Smooth muscle cell (in vitro differentiated cells): ENCODE measurements around the gene PRKAA1. TPM values are rescaled to one million over a fixed set of nuclear protein-coding genes. Genes with fewer than 3 reads are reported as not detected.

Experiments
- DNase-seq: peaks from one replicate; lab custom pipeline; 2025; ENCODE audit not compliant: unreplicated experiment; lab: John Stamatoyannopoulos, UW
- H2AFZ ChIP-seq: fragments of 200-600 bp; sonication (generic); 2 replicates; pipeline ENCODE4 v1.6.0; 2016; ENCODE audit warnings: antibody characterized with exemption, low read depth, mild to moderate bottlenecking
- H3F3A ChIP-seq: fragments of 200-600 bp; sonication (generic); 2 replicates; pipeline ENCODE4 v1.6.0; 2017; ENCODE audit warnings: antibody characterized with exemption, low read depth
- H3K27ac ChIP-seq: fragments of 200-600 bp; sonication (generic); 2 replicates; pipeline ENCODE4 v1.5.1; 2016; ENCODE audit warnings: low read depth, mild to moderate bottlenecking
- H3K27me3 ChIP-seq: fragments of 200-600 bp; sonication (generic); 2 replicates; pipeline ENCODE4 v1.6.1; 2016; ENCODE audit warnings: low read depth, mild to moderate bottlenecking
- H3K36me3 ChIP-seq: fragments of 200-600 bp; sonication (generic); 2 replicates; pipeline ENCODE4 v1.5.1; 2016; ENCODE audit warnings: low read depth
- H3K4me1 ChIP-seq: fragments of 200-600 bp; sonication (generic); 2 replicates; pipeline ENCODE4 v1.5.1; 2016; ENCODE audit warnings: low read depth
- H3K4me2 ChIP-seq: fragments of 200-600 bp; sonication (generic); 2 replicates; pipeline ENCODE4 v1.6.0; 2016; ENCODE audit warnings: mild to moderate bottlenecking
- H3K4me3 ChIP-seq: fragments of 200-600 bp; sonication (generic); 2 replicates; pipeline ENCODE4 v1.5.1; 2016; ENCODE audit warnings: mild to moderate bottlenecking
- H3K79me2 ChIP-seq: fragments of 200-600 bp; sonication (generic); 2 replicates; pipeline ENCODE4 v1.6.0; 2016; ENCODE audit warnings: low read depth, mild to moderate bottlenecking
- H3K9ac ChIP-seq: fragments of 200-600 bp; sonication (generic); 2 replicates; pipeline ENCODE4 v1.6.0; 2016; ENCODE audit warnings: low read depth
- H3K9me3 ChIP-seq: fragments of 200-600 bp; sonication (generic); replicated peaks from 2 replicates; pipeline ENCODE4 v1.5.1; 2016; ENCODE audit warnings: low read depth
- H4K20me1 ChIP-seq: fragments of 200-600 bp; sonication (generic); 2 replicates; pipeline ENCODE4 v1.6.0; 2016; ENCODE audit warnings: low read depth
- WGBS: methylation state at CpG from one replicate; pipeline ENCODE4 v1.1.7; 2016; ENCODE audit warnings: low lambda C conversion rate; 5-methylcytosine and 5-hydroxymethylcytosine counted together
- polyA plus RNA-seq: library from polyadenylated mRNA; unstranded; fragments of >200 nt; fragmentation: Nextera tagmentation; extraction: Ambion mirVana; gene quantifications from 2 replicates; pipeline ENCODE4 v1.2.1, GENCODE V29; 2016
- total RNA-seq: library from RNA; depleted of rRNA; stranded (reverse); fragments of >200 nt; gene quantifications from 2 replicates; pipeline ENCODE4 v1.2.3, GENCODE V29; 2014
- TF ChIP-seq, protein P1 (sequence below): fragments of 200-600 bp; sonication (generic); IDR thresholded peaks from 2 replicates; pipeline ENCODE4 v1.5.1; 2017; ENCODE audit warnings: borderline replicate concordance, mild to moderate bottlenecking, antibody characterized with exemption; ENCODE audit not compliant: insufficient read depth, poor library complexity, severe bottlenecking

Gene PRKAA1
- total and polyA plus RNA-seq, 2 experiments from 2014 or later = 18.6 to 50.1 TPM

- WGBS = 92% methylated on average over 5 of the region's 5 CpGs
- peaks cover 81% of the 10 kb centered on the region for H3K79me2 ChIP-seq
- H3K4me2 ChIP-seq = no peak overlapping the region
- no peaks in the 10 kb centered on the region for H3K36me3 ChIP-seq
- H3K9me3 ChIP-seq = no peaks in the 10 kb centered on the region
- no peak for DNase-seq
- TF ChIP-seq, protein P1, sequence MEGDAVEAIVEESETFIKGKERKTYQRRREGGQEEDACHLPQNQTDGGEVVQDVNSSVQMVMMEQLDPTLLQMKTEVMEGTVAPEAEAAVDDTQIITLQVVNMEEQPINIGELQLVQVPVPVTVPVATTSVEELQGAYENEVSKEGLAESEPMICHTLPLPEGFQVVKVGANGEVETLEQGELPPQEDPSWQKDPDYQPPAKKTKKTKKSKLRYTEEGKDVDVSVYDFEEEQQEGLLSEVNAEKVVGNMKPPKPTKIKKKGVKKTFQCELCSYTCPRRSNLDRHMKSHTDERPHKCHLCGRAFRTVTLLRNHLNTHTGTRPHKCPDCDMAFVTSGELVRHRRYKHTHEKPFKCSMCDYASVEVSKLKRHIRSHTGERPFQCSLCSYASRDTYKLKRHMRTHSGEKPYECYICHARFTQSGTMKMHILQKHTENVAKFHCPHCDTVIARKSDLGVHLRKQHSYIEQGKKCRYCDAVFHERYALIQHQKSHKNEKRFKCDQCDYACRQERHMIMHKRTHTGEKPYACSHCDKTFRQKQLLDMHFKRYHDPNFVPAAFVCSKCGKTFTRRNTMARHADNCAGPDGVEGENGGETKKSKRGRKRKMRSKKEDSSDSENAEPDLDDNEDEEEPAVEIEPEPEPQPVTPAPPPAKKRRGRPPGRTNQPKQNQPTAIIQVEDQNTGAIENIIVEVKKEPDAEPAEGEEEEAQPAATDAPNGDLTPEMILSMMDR = no peak
- no peak overlapping the region for H3K9ac ChIP-seq
- no peak overlapping the region for H3K4me3 ChIP-seq
- H3K27me3 ChIP-seq = no peaks in the 10 kb centered on the region
- H2AFZ ChIP-seq = no peak overlapping the region
- no peaks in the 10 kb centered on the region for H3F3A ChIP-seq
- H4K20me1 ChIP-seq = peaks cover 93% of the 10 kb centered on the region
- H3K27ac ChIP-seq = no peak overlapping the region
- no peaks in the 10 kb centered on the region for H3K4me1 ChIP-seq
Observed at GRCh38 chr5:40780199-40780598, 18.0 kb downstream of the PRKAA1 start.

GRCh38 chr5:40779561-40779960 is 18.6 kb downstream of the PRKAA1 start:
- peaks cover 89% of the 10 kb centered on the region for H4K20me1 ChIP-seq
- WGBS = 96% methylated on average over 6 of the region's 6 CpGs
- TF ChIP-seq, protein P1 = no peak

DNA sequence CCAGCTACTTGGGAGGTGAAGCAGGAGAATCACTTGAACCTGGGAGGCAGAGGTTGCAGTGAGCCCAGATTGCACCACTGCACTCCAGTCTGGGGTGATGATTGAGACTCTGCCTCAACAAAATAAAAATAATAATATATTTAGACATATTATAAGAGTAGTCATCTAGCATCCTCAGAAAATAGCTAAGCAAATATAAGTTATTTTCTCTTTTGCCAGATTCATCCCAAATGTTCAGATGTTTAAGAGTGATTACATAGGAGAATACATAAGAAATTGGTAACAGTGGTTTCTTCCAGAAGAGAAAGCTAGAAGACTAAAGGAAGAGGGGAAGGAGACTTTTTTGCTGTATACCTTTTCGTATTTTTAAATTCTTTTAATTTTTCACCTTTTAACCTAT is 20.0 kb downstream of the PRKAA1 start:
- WGBS = 97% methylated on average over 1 of the region's 1 CpG

More at GRCh38 chr5:40779561-40779960, 18.6 kb downstream of the PRKAA1 start:
- H3K4me2 ChIP-seq = no peak overlapping the region
- H3F3A ChIP-seq = no peaks in the 10 kb centered on the region
- no peak for DNase-seq
- H2AFZ ChIP-seq = no peak overlapping the region
- peaks cover 77% of the 10 kb centered on the region for H3K79me2 ChIP-seq
- no peak overlapping the region for H3K27ac ChIP-seq
- no peak overlapping the region for H3K9ac ChIP-seq
- no peaks in the 10 kb centered on the region for H3K27me3 ChIP-seq
- no peaks in the 10 kb centered on the region for H3K4me1 ChIP-seq
- H3K4me3 ChIP-seq = no peak overlapping the region
- H3K9me3 ChIP-seq = no peaks in the 10 kb centered on the region
- H3K36me3 ChIP-seq = no peaks in the 10 kb centered on the region

DNA sequence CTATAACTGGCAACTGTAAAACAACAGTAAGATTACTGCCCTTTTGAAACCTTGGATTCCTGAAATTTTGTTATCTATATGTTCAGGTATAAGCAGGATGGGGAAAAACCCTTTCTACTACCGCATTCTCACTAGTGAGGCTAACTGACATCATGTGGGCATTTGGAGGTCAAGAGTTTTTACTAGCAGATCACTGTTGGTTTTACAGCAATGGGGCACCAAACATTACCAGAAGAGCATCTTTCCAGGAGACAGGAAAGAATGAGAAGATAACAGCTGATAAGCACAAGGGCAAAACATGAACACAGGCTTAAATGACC is 21.6 kb downstream of the PRKAA1 start:
- H2AFZ ChIP-seq = no peak overlapping the region
- H3K4me1 ChIP-seq = no peaks in the 10 kb centered on the region
- no peaks in the 10 kb centered on the region for H3K36me3 ChIP-seq
- H3K4me2 ChIP-seq = no peak overlapping the region
- WGBS = 80% methylated on average over 1 of the region's 1 CpG
- H3K9ac ChIP-seq = no peak overlapping the region
- no peaks in the 10 kb centered on the region for H3F3A ChIP-seq
- H3K27me3 ChIP-seq = no peaks in the 10 kb centered on the region
- no peak overlapping the region for H3K4me3 ChIP-seq
- H4K20me1 ChIP-seq = peaks cover 68% of the 10 kb centered on the region
- peaks cover 49% of the 10 kb centered on the region for H3K79me2 ChIP-seq
- no peak overlapping the region for H3K27ac ChIP-seq
- H3K9me3 ChIP-seq = no peaks in the 10 kb centered on the region
- TF ChIP-seq, protein P1 = no peak
- DNase-seq = no peak

More for the DNA sequence above, 20.0 kb downstream of the PRKAA1 start:
- Histone ChIP-seq H3K4me1 (no peaks in the 10 kb centered on the region), H3K4me3 (no peak overlapping the region), H3K36me3 (no peaks in the 10 kb centered on the region), H3K27ac (no peak overlapping the region), H4K20me1 (peaks cover 83% of the 10 kb centered on the region), H3K9me3 (no peaks in the 10 kb centered on the region), H3F3A (no peaks in the 10 kb centered on the region), H3K9ac (no peak overlapping the region), H3K27me3 (no peaks in the 10 kb centered on the region), H3K4me2 (no peak overlapping the region), H3K79me2 (peaks cover 64% of the 10 kb centered on the region), H2AFZ (no peak overlapping the region)
- TF ChIP-seq, protein P1 = no peak
- no peak for DNase-seq
